GM12864 (cell line): ENCODE measurements around the gene RETREG1.

Experiments used
- DNase-seq: peaks from one replicate; pipeline ENCODE4 v3.0.0-alpha.2; 2011; ENCODE audit warnings: low read depth
- H3K4me3 ChIP-seq: 2 replicates; pipeline ENCODE4 v1.5.1; 2011; ENCODE audit warnings: mild to moderate bottlenecking, low read depth, low read length, control low read depth
- CTCF ChIP-seq: IDR thresholded peaks from 2 replicates; pipeline ENCODE4 v1.5.1; 2011; ENCODE audit warnings: low read depth, mild to moderate bottlenecking, moderate library complexity, low read length, control low read depth, inconsistent platforms; ENCODE audit errors: missing control alignments

Gene RETREG1

GRCh38 chr5:16603295-16603694, 13.5 kb downstream of the RETREG1 start:
- no peak for TF ChIP-seq CTCF
- no peak for DNase-seq
- no peak overlapping the region for H3K4me3 ChIP-seq

GRCh38 chr5:16602182-16602581, 14.6 kb downstream of the RETREG1 start:
- TF ChIP-seq CTCF: no peak
- H3K4me3 ChIP-seq: no peak overlapping the region
- no peak for DNase-seq

GRCh38 chr5:16600946-16601345, 15.9 kb downstream of the RETREG1 start:
- H3K4me3 ChIP-seq: no peak overlapping the region
- no peak for DNase-seq
- TF ChIP-seq CTCF: no peak

GRCh38 chr5:16600397-16600796, 16.4 kb downstream of the RETREG1 start:
- TF ChIP-seq CTCF: no peak
- no peak for DNase-seq

GRCh38 chr5:16597946-16598694, 18.7 kb downstream of the RETREG1 start:
- TF ChIP-seq CTCF: no peak
- no peak overlapping the region for H3K4me3 ChIP-seq
- no peak for DNase-seq

More at GRCh38 chr5:16600397-16600796, 16.4 kb downstream of the RETREG1 start:
- H3K4me3 ChIP-seq: no peak overlapping the region

GRCh38 chr5:16596581-16596940, 20.2 kb downstream of the RETREG1 start:
- TF ChIP-seq CTCF: no peak
- no peak overlapping the region for H3K4me3 ChIP-seq
- DNase-seq: no peak
